CD4-positive, alpha-beta T cell treated with Interleukin-4 for 4 hours (primary cell): Measurements from ENCODE around the gene NBPF14.
"Not testable (repeated sequence)": the region's sequence is repeated elsewhere in the genome, so short reads cannot be mapped to it uniquely, and the experiment has no call there.

Experiments used
- DNase-seq: peaks from one replicate; pipeline ENCODE4 v3.0.0-alpha.2; 2020

NBPF14 gene

GRCh38 chr1:148595911-148596310 is at the start of gene NBPF14:
Gene NBPF14 (minus strand): TSS chr1:148596011. CDS start chr1:148595717, 294 bp downstream.
- not testable (repeated sequence) for DNase-seq

- not testable (repeated sequence) for DNase-seq
Measured at GRCh38 chr1:148625451-148625850, 29.6 kb upstream of the NBPF14 start.

- DNase-seq: not testable (repeated sequence)
Measured at GRCh38 chr1:148618216-148618615, 22.4 kb upstream of the NBPF14 start.

GRCh38 chr1:148605266-148605665 is 9.5 kb upstream of the NBPF14 start:
- DNase-seq: not testable (repeated sequence)

GRCh38 chr1:148595360-148595759 is 451 bp downstream of the NBPF14 start:
- DNase-seq: not testable (repeated sequence)

GRCh38 chr1:148591098-148591497 is 4.7 kb downstream of the NBPF14 start:
- DNase-seq: not testable (repeated sequence)

GRCh38 chr1:148532158-148532557 is 63.7 kb downstream of the NBPF14 start:
- DNase-seq: not testable (repeated sequence)

GRCh38 chr1:148529101-148529567 is 66.7 kb downstream of the NBPF14 start:
- peak; percentile 60 for DNase-seq

- not testable (repeated sequence) for DNase-seq
Measured at GRCh38 chr1:148528591-148528990, 67.2 kb downstream of the NBPF14 start.

- DNase-seq: peak; percentile 47
Measured at GRCh38 chr1:148526587-148526986, 69.2 kb downstream of the NBPF14 start.

GRCh38 chr1:148523205-148524144 is 72.3 kb downstream of the NBPF14 start:
- peak; percentile 16 for DNase-seq

GRCh38 chr1:148522561-148523204 is 73.1 kb downstream of the NBPF14 start:
- peak; percentile 95 for DNase-seq

GRCh38 chr1:148522072-148522471 is 73.7 kb downstream of the NBPF14 start:
- DNase-seq: peak; percentile 91

- not testable (repeated sequence) for DNase-seq
Measured at GRCh38 chr1:148514310-148514709, 81.5 kb downstream of the NBPF14 start.

GRCh38 chr1:148512571-148513184 is 83.1 kb downstream of the NBPF14 start:
- peak; percentile 33 for DNase-seq

- DNase-seq: not testable (repeated sequence)
Measured at GRCh38 chr1:148493933-148494332, 101.9 kb downstream of the NBPF14 start.

- DNase-seq: not testable (repeated sequence)
Measured at GRCh38 chr1:148483029-148483428, 112.8 kb downstream of the NBPF14 start, which contains the start of gene PPIAL4G. Gene PPIAL4G (minus strand): TSS chr1:148483302. CDS start chr1:148483252, 50 bp downstream.
